Brain microvascular endothelial cell (primary cell): ENCODE results near the gene AMN1.
"Not testable (repeated sequence)": the region's sequence is repeated elsewhere in the genome, so short reads cannot be mapped to it uniquely, and the experiment has no call there.

Experiments
- DNase-seq: peaks from one replicate; pipeline ENCODE4 v3.0.0-alpha.2; 2020
- H3K27ac ChIP-seq: fragments of 250-450 bp; sonication (Bioruptor Pico); 2 replicates; pipeline ENCODE4 v1.5.1; 2020; ENCODE audit warnings: mild to moderate bottlenecking, moderate library complexity
- H3K27me3 ChIP-seq: fragments of 250-450 bp; sonication (Bioruptor Pico); replicated peaks from 2 replicates; pipeline ENCODE4 v1.5.1; 2020; ENCODE audit warnings: mild to moderate bottlenecking
- H3K36me3 ChIP-seq: fragments of 250-450 bp; sonication (Bioruptor Pico); replicated peaks from 2 replicates; pipeline ENCODE4 v1.5.1; 2020; ENCODE audit warnings: mild to moderate bottlenecking
- H3K4me3 ChIP-seq: 2 replicates; pipeline ENCODE4 v1.5.1; 2011; ENCODE audit warnings: low read depth, mild to moderate bottlenecking, control low read depth, low read length, moderate library complexity
- in situ Hi-C: cut with HindIII; loops from 2 replicates; pipeline ENCODE4 v1.10.0; 2017; ENCODE audit warnings: low sequenced_read_pairs, low pct_ligation_motif_present
- TF ChIP-seq, protein P1 (sequence below): IDR thresholded peaks from 2 replicates; pipeline ENCODE4 v1.5.1; 2011; ENCODE audit warnings: low read depth, mild to moderate bottlenecking, moderate library complexity, low read length, control low read depth, inconsistent platforms; ENCODE audit errors: missing control alignments

Gene AMN1

GRCh38 chr12:31768046-31768445, 39.2 kb upstream of the AMN1 start:
- no peaks in the 10 kb centered on the region for H3K27me3 ChIP-seq
- no peaks in the 10 kb centered on the region for H3K36me3 ChIP-seq
- H3K4me3 ChIP-seq, result no peak overlapping the region
- no peak overlapping the region for H3K27ac ChIP-seq
- TF ChIP-seq, protein P1, sequence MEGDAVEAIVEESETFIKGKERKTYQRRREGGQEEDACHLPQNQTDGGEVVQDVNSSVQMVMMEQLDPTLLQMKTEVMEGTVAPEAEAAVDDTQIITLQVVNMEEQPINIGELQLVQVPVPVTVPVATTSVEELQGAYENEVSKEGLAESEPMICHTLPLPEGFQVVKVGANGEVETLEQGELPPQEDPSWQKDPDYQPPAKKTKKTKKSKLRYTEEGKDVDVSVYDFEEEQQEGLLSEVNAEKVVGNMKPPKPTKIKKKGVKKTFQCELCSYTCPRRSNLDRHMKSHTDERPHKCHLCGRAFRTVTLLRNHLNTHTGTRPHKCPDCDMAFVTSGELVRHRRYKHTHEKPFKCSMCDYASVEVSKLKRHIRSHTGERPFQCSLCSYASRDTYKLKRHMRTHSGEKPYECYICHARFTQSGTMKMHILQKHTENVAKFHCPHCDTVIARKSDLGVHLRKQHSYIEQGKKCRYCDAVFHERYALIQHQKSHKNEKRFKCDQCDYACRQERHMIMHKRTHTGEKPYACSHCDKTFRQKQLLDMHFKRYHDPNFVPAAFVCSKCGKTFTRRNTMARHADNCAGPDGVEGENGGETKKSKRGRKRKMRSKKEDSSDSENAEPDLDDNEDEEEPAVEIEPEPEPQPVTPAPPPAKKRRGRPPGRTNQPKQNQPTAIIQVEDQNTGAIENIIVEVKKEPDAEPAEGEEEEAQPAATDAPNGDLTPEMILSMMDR, result no peak
- no peak for DNase-seq
- in situ Hi-C loops, result no loop called here

DNA sequence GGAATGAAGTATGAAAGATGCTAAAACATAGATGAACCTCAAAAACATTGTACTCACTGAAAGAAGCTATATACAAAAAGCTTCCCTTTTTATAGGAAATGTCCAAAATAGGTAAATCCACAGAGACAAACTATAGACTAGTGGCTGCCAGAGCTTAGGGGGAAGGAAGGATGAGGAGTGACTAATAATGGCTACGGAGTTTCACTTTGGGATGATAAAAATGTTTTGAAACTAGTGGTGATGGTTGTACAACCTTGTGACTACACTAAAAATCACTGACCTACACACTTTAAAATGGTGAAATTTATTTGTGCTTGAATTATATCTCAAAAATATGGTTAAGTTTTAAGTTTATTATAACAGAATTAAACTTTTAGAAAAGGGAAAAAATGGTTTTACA, 37.1 kb upstream of the AMN1 start:
- H3K4me3 ChIP-seq, result no peak overlapping the region
- H3K27me3 ChIP-seq, result no peaks in the 10 kb centered on the region
- TF ChIP-seq, protein P1, result no peak
- H3K27ac ChIP-seq, result no peak overlapping the region
- no peak for DNase-seq
- in situ Hi-C loops, result no loop called here
- H3K36me3 ChIP-seq, result no peaks in the 10 kb centered on the region

GRCh38 chr12:31759632-31760459, 31.0 kb upstream of the AMN1 start:
- no peaks in the 10 kb centered on the region for H3K36me3 ChIP-seq
- TF ChIP-seq, protein P1, result no peak
- no peak overlapping the region for H3K4me3 ChIP-seq
- no peaks in the 10 kb centered on the region for H3K27me3 ChIP-seq
- in situ Hi-C loops, result no loop called here
- no peak overlapping the region for H3K27ac ChIP-seq
- DNase-seq, result no peak

- H3K27me3 ChIP-seq, DNase-seq, H3K27ac ChIP-seq, H3K36me3 ChIP-seq, in situ Hi-C loops, H3K4me3 ChIP-seq: not testable (repeated sequence)
These were observed 29.5 kb upstream of the AMN1 start for GRCh38 chr12:31758297-31758696.

DNA sequence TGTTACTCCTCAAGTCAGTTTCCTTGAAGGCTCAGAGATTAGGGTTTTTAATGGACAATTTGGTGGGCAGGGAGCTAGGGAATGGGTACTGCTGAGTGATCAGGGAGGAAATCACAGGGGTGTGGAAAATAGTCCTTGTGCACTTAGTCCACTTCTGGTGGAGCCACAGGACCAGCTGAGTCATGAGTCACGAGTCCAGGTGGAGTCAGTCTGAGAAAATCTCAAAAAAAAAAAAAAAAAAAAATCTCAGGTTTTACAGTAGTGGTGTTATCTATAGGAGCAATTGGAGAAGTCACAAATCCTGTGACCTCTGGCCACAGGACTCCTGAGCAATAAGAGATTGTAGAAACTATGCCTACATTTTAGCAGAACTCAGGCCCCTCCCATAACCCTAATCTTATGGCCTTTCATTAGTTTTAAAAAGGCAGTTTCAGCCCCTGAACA, 28.2 kb upstream of the AMN1 start:
- DNase-seq, result no peak
- H3K27me3 ChIP-seq, result no peaks in the 10 kb centered on the region
- H3K36me3 ChIP-seq, result no peaks in the 10 kb centered on the region
- no peak overlapping the region for H3K4me3 ChIP-seq
- in situ Hi-C loops, result no loop called here
- no peak overlapping the region for H3K27ac ChIP-seq
- TF ChIP-seq, protein P1, result no peak

DNA sequence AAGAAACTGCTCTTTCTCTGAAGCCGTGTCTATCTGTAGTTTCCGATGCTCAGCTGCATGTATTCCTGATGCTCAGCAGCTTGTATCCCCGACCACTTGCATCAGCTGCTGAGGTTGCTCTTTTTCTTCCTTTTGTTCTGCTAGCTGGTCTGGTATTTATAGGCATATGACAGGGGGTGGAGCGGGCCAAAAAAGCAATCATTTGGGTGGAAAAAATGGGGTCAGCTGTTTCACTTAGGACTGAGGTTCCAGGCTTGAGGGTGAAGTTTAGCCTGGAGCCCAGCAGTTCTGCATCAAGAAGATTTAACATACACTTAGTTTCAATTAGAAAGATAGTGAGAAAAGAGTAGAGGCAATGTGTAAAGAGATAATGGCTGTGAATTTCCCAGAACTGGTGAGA, 23.6 kb upstream of the AMN1 start:
- Histone ChIP-seq H3K36me3 (no peaks in the 10 kb centered on the region), H3K4me3 (no peak overlapping the region), H3K27ac (no peak overlapping the region), H3K27me3 (no peaks in the 10 kb centered on the region)
- in situ Hi-C loops, result no loop called here
- TF ChIP-seq, protein P1, result no peak
- no peak for DNase-seq
